GM18505 (cell line): ENCODE results near the gene RASSF4.

ENCODE experiments used
- ATAC-seq: cut with Tn5 transposase; IDR thresholded peaks from one replicate; pipeline ENCODE4 v1.9.1; 2021; ENCODE audit not compliant: unreplicated experiment
- POLR2A ChIP-seq: IDR thresholded peaks from 4 replicates; pipeline ENCODE4 v1.6.1; 2011; ENCODE audit warnings: borderline replicate concordance; ENCODE audit not compliant: insufficient read depth, insufficient read length; ENCODE audit errors: extremely low read depth

Gene RASSF4

GRCh38 chr10:44974082-44974627 lies 14.6 kb downstream of the RASSF4 start:
- TF ChIP-seq POLR2A, result no peak
- ATAC-seq, result no peak

GRCh38 chr10:44974628-44975430 lies 15.2 kb downstream of the RASSF4 start:
- peak; percentile 55 for TF ChIP-seq POLR2A
- ATAC-seq, result peak; percentile 74

DNA sequence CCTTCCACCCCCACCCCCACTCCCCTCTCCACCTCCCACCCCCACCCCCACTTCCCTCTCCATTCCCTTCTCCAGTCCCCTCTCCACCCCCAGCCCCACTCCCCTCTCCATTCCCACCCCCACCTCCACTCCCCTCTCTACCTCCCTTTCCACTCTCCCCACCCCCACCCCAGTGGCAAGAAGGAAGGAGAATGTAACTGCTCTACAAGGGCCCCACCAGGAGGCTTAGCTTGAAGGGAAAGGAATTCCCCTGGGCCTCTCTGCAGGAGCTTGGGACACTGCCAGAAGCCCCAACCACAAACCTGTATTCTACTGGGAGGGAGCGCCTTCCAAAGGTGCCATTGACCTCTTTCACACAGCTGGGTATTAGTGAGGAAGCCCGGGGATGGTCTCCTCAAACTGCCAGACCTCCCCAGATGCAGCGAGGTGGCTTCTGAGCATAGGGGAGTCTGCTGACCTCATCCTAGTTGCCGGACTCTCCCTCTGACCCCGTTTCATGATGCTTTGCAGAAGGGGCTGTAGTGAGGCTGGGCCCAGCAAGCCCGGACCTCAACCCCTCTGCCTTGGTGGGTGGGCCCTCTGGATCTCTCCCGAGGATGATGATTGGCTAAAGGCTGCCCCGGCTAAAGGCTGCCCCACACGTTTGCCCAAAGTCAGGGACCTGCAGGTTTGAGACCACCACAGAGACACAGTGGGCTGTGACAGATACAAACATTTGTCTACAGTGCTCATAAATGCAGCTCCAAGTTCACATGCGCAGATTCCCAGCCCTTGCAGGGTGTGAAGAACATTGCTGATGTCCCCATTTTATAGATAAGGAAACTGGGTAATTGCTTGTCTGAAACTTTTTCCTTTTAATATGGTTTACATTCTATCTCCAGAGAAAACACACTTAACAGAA lies 16.1 kb downstream of the RASSF4 start:
- no peak for TF ChIP-seq POLR2A
- ATAC-seq, result no peak

- no peak for ATAC-seq
- no peak for TF ChIP-seq POLR2A
Measured at GRCh38 chr10:44976352-44977198, 17.0 kb downstream of the RASSF4 start.

DNA sequence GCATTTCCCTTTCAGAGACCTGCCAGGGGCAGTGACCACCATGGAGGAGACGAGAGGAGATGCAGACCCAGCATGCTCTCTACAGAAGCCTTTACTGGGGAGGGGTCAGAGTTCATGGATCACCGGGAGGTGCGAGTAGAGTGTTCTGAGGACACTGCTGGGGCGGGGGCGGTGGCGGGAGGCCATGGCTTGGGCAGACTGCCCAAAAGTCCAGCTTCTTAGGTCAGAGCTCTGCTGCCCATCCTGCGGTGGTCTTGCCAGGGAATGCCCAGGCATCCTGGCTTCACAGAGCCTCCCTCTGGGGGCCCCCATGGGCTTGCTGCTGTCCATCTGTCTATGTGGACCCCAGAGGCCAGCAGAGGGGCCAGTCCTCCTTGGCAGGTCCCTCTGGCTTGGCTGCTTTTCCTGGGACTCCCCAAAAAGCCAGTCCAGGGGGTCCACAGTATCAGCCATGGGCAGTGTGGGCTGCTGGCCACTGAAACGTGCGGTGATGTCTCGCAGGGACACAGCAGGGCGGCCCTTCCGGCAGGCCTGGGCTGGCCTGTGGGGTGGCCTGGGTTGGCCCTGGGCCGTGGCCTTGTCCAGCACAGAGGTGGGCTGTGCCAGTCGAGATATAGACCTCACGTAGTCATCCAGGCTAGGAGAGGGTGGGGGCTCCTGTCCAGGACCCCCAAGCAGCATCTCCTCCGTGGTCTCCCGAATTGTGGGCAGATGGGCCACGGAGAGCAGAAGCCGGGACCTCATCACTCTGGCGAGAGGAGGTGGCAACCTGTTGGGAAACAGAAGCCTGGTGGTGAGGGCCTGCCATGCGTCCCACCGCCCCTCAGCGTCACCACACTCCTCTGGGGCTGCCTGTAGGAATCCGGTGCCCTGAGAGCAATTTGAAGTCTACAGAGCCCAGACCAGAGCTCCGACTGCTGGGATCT lies 17.9 kb downstream of the RASSF4 start:
- TF ChIP-seq POLR2A, result no peak
- ATAC-seq, result no peak

- TF ChIP-seq POLR2A, result no peak
- ATAC-seq, result no peak
Measured at GRCh38 chr10:44978213-44978569, 18.6 kb downstream of the RASSF4 start.

DNA sequence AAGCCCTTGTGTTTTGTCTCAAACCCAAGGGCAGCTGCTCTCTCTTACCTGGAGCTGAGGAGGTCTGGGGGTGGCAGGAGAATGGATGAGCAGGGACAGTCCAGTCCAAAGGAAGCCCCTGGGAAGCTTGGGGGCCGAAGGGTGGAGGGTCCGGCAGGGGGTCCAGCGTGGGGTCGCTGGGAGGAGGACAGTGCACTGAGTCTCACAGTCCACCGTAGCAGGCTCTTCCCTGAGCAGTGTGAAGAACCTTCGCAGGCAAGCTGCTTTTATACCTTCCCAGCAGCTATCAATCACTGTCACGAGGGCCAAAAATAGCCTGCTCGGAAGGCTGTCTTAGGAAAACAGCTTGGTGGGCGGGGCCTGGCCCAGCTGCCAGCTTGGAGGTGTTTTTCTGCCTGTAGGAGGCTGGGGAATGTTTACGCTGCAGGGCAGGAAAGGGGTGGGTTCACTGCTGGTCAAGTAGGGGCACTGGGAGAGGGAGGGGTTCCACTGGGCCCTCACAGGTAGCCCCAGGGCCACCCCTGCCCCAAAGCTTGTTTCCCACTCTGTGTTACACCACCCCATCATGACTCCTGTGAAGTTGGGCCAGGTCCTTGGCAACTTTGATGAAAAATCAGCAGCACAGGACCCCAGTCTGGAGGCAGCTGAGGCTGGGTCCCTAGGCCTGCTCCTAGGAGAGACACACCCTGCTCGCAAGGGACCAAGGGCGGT lies 19.1 kb downstream of the RASSF4 start, which contains the start of gene DEPP1:
TSS of gene DEPP1 (minus strand) at position 240 of the 711 bp plus-strand sequence. CDS start 779 bp downstream, outside the sequence.
- no peak for ATAC-seq
- TF ChIP-seq POLR2A, result peak; percentile 46

DNA sequence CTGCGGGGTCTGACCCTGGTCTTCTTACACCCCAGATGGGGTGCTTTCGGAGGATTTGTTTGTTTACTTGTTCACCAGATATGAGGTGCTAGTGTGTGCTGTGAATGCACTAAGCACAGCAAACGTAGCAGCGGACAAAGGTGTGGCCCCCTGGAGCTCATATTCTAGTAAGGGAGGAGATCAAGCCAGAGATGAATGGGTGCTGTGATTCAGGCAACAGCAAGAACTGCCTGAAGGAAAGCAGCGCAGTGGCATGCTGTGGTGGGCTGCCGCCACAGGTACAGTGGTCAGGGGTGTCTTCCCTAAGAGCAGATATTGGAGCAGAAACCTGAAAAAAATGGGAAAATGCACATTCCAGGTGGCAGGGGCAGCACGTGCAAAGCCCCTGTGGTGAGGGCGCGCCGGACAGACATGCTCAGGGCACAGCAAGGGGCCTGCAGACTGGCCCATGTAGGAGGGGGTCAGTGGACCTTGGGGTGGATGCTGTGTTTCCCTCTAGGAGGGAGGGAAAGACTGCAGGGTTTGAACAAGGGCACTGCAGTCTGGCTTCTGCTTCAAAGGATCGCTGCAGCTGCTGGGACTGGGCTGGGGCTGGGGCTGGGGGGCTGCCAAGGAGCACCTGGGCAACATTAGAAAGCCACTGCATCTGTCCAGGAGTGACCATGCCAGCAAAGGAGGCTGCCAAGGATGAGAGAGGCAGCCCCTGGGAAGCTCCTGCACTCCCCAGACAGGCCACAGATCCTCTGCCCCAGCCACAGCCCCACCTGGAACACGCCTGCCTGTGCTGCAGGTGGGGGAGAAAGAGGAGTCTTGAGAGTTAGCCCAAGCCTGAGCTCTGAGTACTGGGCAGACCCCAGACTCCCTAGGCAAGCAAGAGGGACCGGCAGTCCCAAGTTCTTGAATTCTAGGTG lies 19.9 kb downstream of the RASSF4 start:
- ATAC-seq, result no peak
- TF ChIP-seq POLR2A, result no peak

DNA sequence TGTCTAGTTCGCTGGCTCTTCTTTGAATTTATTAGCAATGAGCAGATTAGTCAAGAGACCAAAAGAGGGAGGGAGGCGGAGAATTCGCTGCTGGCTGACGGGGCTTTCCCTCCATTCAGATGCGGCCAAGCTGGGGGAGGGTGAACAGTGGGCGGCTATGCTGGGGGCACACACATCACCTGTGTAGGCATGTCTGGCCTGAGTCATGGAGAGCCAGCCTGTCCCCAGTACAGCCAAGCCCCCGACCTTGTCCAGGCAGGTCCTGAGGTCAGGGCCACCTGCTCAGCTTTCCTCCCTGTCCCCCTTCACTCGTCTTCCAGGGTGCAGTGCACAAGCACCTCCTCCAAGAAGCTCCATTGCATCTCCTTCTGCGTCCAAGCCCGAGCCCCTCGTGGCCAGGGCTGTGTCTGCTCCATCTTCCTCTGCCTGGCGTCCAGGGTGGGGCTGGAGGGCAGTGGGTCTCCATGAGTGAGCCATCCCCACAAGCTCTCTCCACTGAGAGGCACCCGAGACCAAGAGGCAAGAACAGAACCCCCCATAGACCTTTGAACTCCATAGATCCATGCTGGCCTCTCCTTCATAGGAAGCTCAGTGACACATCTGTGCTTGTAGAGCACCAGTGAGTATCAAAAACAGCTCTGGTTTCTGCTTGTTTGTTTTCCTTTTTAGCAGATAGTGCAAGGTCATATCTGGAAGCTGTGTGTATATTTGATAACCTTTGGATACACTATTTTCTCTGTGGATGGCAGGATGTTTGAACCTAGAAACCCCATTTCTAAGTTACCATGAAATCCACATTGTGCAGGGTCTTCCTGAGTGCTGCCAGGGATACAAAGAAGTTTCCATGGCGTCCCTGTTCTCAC lies 20.9 kb downstream of the RASSF4 start:
- no peak for TF ChIP-seq POLR2A
- no peak for ATAC-seq
